Memory B cell (primary cell): Measurements from ENCODE around the gene GALNT12.
A peak's percentile ranks its signal among the peaks of the same experiment; 100 is the strongest.

Experiments used
- ATAC-seq: fragments of 150-1000 bp; cut with Tn5 transposase; 2 replicates; pipeline ENCODE4 v1.10.0; 2021; ENCODE audit warnings: low read depth, mild to moderate bottlenecking, moderate library complexity
- DNase-seq, 2 donors: peaks; one replicate each; pipeline ENCODE4 v3.0.0; 2022; ENCODE audit warnings: low spot score in 2 of 2
- H3K27ac Mint-ChIP-seq: one replicate; pipeline ENCODE4 v1.8.0; 2022; ENCODE audit warnings: mild to moderate bottlenecking, moderate library complexity, mixed read lengths
- H3K27me3 Mint-ChIP-seq: one replicate; pipeline ENCODE4 v1.8.0; 2022; ENCODE audit warnings: mixed read lengths
- H3K36me3 Mint-ChIP-seq: one replicate; pipeline ENCODE4 v1.8.0; 2022; ENCODE audit warnings: mild to moderate bottlenecking, mixed read lengths
- H3K4me1 Mint-ChIP-seq: one replicate; pipeline ENCODE4 v1.8.0; 2022; ENCODE audit warnings: mixed read lengths
- H3K4me3 Mint-ChIP-seq: one replicate; pipeline ENCODE4 v1.8.0; 2022; ENCODE audit warnings: mild to moderate bottlenecking, moderate library complexity, mixed read lengths
- H3K9me3 Mint-ChIP-seq: one replicate; pipeline ENCODE4 v1.8.0; 2022; ENCODE audit warnings: mixed read lengths

GALNT12 gene

GRCh38 chr9:98805506-98806272 lies 1.8 kb upstream of the GALNT12 start:
- Mint-ChIP-seq H3K27me3 (peaks cover 5% of the 10 kb centered on the region), H3K4me1 (peaks cover 12% of the 10 kb centered on the region), H3K9me3 (no peaks in the 10 kb centered on the region), H3K27ac (no peak overlapping the region), H3K4me3 (no peak overlapping the region), H3K36me3 (no peaks in the 10 kb centered on the region)
- ATAC-seq (no peak), DNase-seq (no peak)

- no peaks in the 10 kb centered on the region for H3K9me3 Mint-ChIP-seq
- no peaks in the 10 kb centered on the region for H3K36me3 Mint-ChIP-seq
- peak overlapping the region; percentile 94 for H3K4me3 Mint-ChIP-seq
- no peak for DNase-seq
- H3K27me3 Mint-ChIP-seq: peaks cover 5% of the 10 kb centered on the region
- no peak overlapping the region for H3K27ac Mint-ChIP-seq
- ATAC-seq: no peak
- peaks cover 12% of the 10 kb centered on the region for H3K4me1 Mint-ChIP-seq
These were observed 955 bp upstream of the GALNT12 start for GRCh38 chr9:98806394-98807035.

DNA sequence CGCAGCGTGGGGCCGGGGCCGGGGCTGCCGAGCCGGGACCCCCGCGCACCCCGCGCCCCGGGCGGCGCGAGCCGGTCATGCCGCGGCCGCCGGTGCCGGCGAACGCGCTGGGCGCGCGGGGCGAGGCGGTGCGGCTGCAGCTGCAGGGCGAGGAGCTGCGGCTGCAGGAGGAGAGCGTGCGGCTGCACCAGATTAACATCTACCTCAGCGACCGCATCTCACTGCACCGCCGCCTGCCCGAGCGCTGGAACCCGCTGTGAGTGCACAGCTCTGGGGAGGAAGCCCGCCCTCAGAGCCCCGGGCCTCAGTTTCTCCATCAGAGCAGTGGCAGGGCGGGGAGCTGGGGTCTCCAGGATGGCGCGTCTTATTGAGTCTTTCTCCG lies 335 bp downstream of the GALNT12 start:
- DNase-seq (peak in 1 of 2 donors; percentile 39), ATAC-seq (peak; percentile 51)
- Mint-ChIP-seq H3K27me3 (peaks cover 5% of the 10 kb centered on the region), H3K36me3 (no peaks in the 10 kb centered on the region), H3K27ac (no peak overlapping the region), H3K4me1 (peaks cover 12% of the 10 kb centered on the region), H3K4me3 (peak overlapping the region; percentile 81), H3K9me3 (no peaks in the 10 kb centered on the region)

DNA sequence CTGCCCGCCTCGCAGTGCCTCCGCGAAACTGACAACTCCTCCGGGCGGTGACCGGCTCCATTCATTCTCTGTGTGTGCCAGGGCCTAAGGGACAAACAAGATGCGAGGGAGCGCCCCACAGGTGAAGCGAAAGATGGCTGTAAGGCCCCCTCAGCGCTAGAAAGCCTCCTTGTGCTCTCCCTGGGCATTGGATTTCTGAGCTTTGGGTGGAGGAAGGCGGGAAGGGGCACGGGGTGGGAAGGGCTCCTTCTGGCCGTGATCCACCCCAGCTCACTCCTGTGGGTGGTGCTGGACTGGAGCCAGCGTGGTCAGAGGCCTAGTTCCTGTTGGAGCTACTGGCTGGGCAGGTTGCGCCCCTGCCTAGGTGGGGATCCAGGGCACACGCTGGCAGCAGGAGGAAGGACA lies 943 bp downstream of the GALNT12 start:
- peaks cover 12% of the 10 kb centered on the region for H3K4me1 Mint-ChIP-seq
- H3K27ac Mint-ChIP-seq: no peak overlapping the region
- no peak for ATAC-seq
- H3K4me3 Mint-ChIP-seq: peak overlapping the region; percentile 81
- no peaks in the 10 kb centered on the region for H3K36me3 Mint-ChIP-seq
- peaks cover 2% of the 10 kb centered on the region for H3K9me3 Mint-ChIP-seq
- peaks cover 3% of the 10 kb centered on the region for H3K27me3 Mint-ChIP-seq
- DNase-seq: no peak

- Mint-ChIP-seq H3K36me3 (no peaks in the 10 kb centered on the region), H3K4me1 (peaks cover 12% of the 10 kb centered on the region), H3K4me3 (peak overlapping the region; percentile 81), H3K9me3 (peaks cover 2% of the 10 kb centered on the region), H3K27ac (no peak overlapping the region), H3K27me3 (peaks cover 2% of the 10 kb centered on the region)
- DNase-seq (no peak), ATAC-seq (no peak)
These were observed 1.4 kb downstream of the GALNT12 start for GRCh38 chr9:98808875-98809274.

GRCh38 chr9:98809311-98810101 lies 2.0 kb downstream of the GALNT12 start:
- H3K4me1 Mint-ChIP-seq: peaks cover 12% of the 10 kb centered on the region
- H3K4me3 Mint-ChIP-seq: peak overlapping the region; percentile 81
- peaks cover 2% of the 10 kb centered on the region for H3K9me3 Mint-ChIP-seq
- H3K27me3 Mint-ChIP-seq: peaks cover 2% of the 10 kb centered on the region
- H3K36me3 Mint-ChIP-seq: peaks cover 2% of the 10 kb centered on the region
- DNase-seq (no peak), ATAC-seq (no peak)
- H3K27ac Mint-ChIP-seq: no peak overlapping the region

DNA sequence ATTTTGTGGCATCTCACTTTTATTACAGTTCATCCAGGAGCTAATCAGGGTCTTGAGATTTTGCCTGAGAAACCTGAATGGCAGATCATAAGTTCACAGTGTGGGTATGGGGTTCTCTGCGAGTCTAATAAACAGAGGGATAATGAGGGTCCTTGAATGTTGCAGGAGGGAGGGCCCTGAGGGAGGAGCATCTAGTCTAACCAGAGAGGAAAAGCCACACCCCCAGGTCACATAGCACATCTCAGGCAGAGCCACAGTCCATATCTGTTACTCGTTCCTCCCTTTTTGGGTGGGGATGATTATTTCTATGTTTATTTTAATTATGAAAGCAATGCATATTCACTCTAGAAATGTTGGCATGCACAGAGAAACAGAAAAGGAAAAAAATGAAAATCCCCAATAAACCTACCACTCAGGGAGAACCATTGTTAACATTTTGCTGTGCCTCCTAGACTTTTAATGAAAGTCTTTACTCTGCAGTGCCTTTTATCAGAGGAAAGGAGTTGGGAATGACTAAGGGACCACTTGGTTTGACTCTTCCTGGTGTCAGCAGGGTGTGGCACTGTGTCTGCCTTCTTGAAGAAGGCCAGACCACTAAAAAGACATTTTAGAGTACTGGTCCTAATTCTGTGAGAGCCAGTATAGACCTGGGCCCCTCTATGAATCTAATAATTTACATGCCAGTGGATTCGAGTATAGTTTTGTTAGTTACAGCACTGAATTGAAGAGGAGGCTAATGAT lies 2.8 kb downstream of the GALNT12 start:
- Mint-ChIP-seq H3K4me3 (no peak overlapping the region), H3K9me3 (peaks cover 2% of the 10 kb centered on the region), H3K27me3 (peaks cover 2% of the 10 kb centered on the region), H3K36me3 (peaks cover 2% of the 10 kb centered on the region), H3K27ac (no peak overlapping the region), H3K4me1 (peaks cover 12% of the 10 kb centered on the region)
- ATAC-seq (no peak), DNase-seq (no peak)

DNA sequence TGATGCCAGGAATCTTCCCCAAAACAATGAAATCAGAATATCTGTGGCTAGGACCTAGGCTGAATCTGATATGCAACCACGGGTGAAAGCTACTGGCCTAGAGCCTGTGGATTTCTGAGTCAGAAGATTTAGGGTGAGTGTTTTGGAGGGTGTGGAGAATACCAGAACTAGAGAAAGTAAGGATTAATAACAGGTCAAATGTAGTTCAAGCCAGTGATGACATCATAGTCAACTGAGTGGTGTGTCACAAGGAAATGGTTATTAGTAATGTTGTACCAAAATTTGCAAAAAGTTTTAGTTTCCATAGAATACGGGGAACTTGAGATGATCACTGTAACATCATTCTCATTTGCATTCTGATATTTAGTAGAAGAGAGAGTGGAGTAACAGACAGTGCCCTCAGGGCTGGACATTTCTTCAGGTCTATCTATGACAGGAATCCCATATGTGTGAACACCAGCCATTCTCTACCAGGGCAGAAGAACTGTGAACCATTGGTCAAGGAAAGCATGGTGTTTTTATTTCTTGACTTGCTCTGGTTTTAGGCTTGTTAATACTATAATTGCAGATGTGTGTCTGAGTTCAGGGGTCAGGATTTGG lies 3.7 kb downstream of the GALNT12 start:
- peaks cover 2% of the 10 kb centered on the region for H3K36me3 Mint-ChIP-seq
- H3K4me1 Mint-ChIP-seq: peaks cover 12% of the 10 kb centered on the region
- DNase-seq (no peak), ATAC-seq (no peak)
- no peak overlapping the region for H3K27ac Mint-ChIP-seq
- H3K4me3 Mint-ChIP-seq: no peak overlapping the region
- peaks cover 2% of the 10 kb centered on the region for H3K9me3 Mint-ChIP-seq
- peaks cover 2% of the 10 kb centered on the region for H3K27me3 Mint-ChIP-seq

- ATAC-seq (no peak), DNase-seq (no peak)
- Mint-ChIP-seq H3K36me3 (peaks cover 2% of the 10 kb centered on the region), H3K27me3 (no peaks in the 10 kb centered on the region), H3K4me1 (no peaks in the 10 kb centered on the region), H3K4me3 (no peak overlapping the region), H3K9me3 (peaks cover 2% of the 10 kb centered on the region), H3K27ac (no peak overlapping the region)
These were observed 8.0 kb downstream of the GALNT12 start for GRCh38 chr9:98815391-98815951.

- Mint-ChIP-seq H3K27me3 (no peaks in the 10 kb centered on the region), H3K4me3 (no peak overlapping the region), H3K36me3 (peaks cover 5% of the 10 kb centered on the region), H3K27ac (no peak overlapping the region), H3K4me1 (no peaks in the 10 kb centered on the region), H3K9me3 (no peaks in the 10 kb centered on the region)
- ATAC-seq (no peak), DNase-seq (no peak)
These were observed 11.3 kb downstream of the GALNT12 start for GRCh38 chr9:98818764-98819163.

DNA sequence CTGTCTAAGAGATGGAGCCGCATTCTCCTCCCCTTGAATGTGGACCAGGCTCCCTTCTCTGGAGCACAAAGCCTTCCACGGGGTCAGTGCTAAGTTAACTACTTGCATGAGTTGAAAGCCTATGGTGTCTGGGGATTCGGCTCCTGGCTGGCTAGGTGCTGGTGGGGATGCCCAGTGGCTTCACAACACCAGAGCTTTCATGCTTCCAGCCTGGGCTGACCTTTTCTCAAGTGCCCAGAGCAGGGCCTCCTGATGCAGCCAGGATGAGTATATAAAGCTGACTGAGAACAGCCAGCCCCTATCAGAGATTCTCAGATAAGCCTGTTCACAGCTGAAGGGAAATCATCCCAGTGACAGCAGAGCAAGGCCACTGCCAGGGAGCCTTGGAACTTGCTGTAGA lies 11.8 kb downstream of the GALNT12 start:
- Mint-ChIP-seq H3K4me3 (no peak overlapping the region), H3K27me3 (no peaks in the 10 kb centered on the region), H3K9me3 (no peaks in the 10 kb centered on the region), H3K36me3 (peaks cover 3% of the 10 kb centered on the region), H3K27ac (no peak overlapping the region), H3K4me1 (no peaks in the 10 kb centered on the region)
- no peak for DNase-seq
- ATAC-seq: no peak

DNA sequence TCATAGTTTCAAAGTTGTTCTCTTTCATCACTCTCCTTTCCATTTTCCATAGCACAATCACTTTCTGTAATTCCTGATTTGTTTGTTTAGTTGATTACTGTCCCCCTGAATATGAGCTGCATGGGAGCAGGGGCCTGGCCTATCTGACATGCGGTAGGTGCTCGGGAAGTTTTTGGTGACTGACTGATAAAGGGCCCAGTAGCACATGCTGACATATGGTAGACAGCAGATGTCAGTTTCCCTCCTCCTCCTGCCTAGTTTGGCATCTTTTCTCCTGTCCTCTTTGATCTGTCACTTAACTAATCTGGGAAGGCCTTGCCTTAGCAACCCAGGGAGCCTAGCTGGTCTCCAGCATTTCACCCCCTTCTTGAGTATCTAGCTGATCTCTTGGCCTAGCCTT lies 14.4 kb downstream of the GALNT12 start:
- no peak for ATAC-seq
- no peak overlapping the region for H3K27ac Mint-ChIP-seq
- H3K36me3 Mint-ChIP-seq: peaks cover 3% of the 10 kb centered on the region

GRCh38 chr9:98822661-98823060 lies 15.2 kb downstream of the GALNT12 start:
- DNase-seq (no peak), ATAC-seq (no peak)
- H3K4me1 Mint-ChIP-seq: no peaks in the 10 kb centered on the region
- H3K9me3 Mint-ChIP-seq: no peaks in the 10 kb centered on the region
- no peak overlapping the region for H3K27ac Mint-ChIP-seq
- H3K36me3 Mint-ChIP-seq: peaks cover 4% of the 10 kb centered on the region
- H3K27me3 Mint-ChIP-seq: no peaks in the 10 kb centered on the region
- H3K4me3 Mint-ChIP-seq: no peak overlapping the region

More for the DNA sequence above, 14.4 kb downstream of the GALNT12 start:
- no peak overlapping the region for H3K4me3 Mint-ChIP-seq
- H3K27me3 Mint-ChIP-seq: no peaks in the 10 kb centered on the region
- DNase-seq: no peak
- H3K4me1 Mint-ChIP-seq: no peaks in the 10 kb centered on the region
- no peaks in the 10 kb centered on the region for H3K9me3 Mint-ChIP-seq
